ENCODE data around the gene PTPRN2. TPM values are rescaled to one million over a fixed set of nuclear protein-coding genes. Genes with fewer than 3 reads are reported as not detected.
"Not testable (repeated sequence)": the region's sequence is repeated elsewhere in the genome, so short reads cannot be mapped to it uniquely, and the experiment has no call there.

Gene PTPRN2
- total and polyA plus RNA-seq, 2 experiments from 2014 or later, result 0.28 TPM; not detected in 1

DNA sequence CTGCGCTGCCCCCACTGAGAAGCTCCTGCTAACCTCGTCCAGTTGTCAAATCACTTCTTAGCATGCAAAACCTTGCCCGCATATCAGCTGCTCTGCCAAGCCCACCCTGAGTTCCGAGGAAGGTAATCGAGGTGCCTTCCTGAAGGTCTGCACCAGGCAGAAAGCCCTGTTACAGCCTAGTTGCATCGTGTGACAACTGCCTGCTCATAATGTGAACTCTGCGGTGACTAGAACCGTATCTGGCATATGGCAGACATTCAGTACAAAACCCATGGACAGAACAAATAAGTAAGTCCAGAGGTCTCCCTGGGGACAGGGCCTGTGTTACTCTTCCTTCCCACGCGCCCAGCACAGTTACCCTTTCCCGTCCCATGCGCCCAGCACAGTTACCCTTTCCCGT is 856.5 kb downstream of the PTPRN2 start:
- no peaks in the 10 kb centered on the region for H3K9me3 ChIP-seq (ENCODE audit: low read depth)
- no peaks in the 10 kb centered on the region for H3K27me3 ChIP-seq
- no peak overlapping the region for H3K4me3 ChIP-seq
- H3K36me3 ChIP-seq, result no peaks in the 10 kb centered on the region
- no peak overlapping the region for H3K27ac ChIP-seq
- TF ChIP-seq, protein P1, sequence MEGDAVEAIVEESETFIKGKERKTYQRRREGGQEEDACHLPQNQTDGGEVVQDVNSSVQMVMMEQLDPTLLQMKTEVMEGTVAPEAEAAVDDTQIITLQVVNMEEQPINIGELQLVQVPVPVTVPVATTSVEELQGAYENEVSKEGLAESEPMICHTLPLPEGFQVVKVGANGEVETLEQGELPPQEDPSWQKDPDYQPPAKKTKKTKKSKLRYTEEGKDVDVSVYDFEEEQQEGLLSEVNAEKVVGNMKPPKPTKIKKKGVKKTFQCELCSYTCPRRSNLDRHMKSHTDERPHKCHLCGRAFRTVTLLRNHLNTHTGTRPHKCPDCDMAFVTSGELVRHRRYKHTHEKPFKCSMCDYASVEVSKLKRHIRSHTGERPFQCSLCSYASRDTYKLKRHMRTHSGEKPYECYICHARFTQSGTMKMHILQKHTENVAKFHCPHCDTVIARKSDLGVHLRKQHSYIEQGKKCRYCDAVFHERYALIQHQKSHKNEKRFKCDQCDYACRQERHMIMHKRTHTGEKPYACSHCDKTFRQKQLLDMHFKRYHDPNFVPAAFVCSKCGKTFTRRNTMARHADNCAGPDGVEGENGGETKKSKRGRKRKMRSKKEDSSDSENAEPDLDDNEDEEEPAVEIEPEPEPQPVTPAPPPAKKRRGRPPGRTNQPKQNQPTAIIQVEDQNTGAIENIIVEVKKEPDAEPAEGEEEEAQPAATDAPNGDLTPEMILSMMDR (IDR thresholded peaks at IDR 0.05; ENCODE audit: low read depth, low read length), result no peak
- no peaks in the 10 kb centered on the region for H3K4me1 ChIP-seq (ENCODE audit: low read depth)
- no peak for DNase-seq (ENCODE audit: low read depth in 1 of 2, low spot score in 1 of 2)

DNA sequence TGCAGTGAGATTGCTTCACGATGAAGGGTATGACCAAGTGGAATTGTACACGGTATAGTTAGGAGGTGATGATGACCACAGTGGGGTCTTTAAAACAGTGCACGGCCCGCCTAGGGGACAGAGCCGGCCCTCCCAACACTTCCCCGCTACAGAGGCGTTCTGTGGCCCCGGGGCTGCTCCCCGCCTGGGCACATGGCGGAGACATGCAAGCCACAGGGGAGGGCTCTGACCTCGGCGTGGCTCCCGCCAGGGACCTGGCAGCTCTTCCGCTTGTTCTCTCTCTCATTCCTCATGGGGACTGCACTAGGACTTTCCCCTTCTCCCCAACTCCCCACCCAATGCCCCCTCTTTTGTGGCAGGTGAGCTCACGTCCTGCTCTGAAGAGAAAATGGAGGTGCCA is 857.0 kb downstream of the PTPRN2 start:
- Histone ChIP-seq H3K27ac (no peak overlapping the region), H3K9me3 (ENCODE audit: low read depth) (no peaks in the 10 kb centered on the region), H3K4me3 (no peak overlapping the region), H3K36me3 (no peaks in the 10 kb centered on the region), H3K4me1 (ENCODE audit: low read depth) (no peaks in the 10 kb centered on the region), H3K27me3 (no peaks in the 10 kb centered on the region)
- TF ChIP-seq, protein P1 (IDR thresholded peaks at IDR 0.05; ENCODE audit: low read depth, low read length), result no peak
- DNase-seq (ENCODE audit: low read depth in 1 of 2, low spot score in 1 of 2), result no peak

DNA sequence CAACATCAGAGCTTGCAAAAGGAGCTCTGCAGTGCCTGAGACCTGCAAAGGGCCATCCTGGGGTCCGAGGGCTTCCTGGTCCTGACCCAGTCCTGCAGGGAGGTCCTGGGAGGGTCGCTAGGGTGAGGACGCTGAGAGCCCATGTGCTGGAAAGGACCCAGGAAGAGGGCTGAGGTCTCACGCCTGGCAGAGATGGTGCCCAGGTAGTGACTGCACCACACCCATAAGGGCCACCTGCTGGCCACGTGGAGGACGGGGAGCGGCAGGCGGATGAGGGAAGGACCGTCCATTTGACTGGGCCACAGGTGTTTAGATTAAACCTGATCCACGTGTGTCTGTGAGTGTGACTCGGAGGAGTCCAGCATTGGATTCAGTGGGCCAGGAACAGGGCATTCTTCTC is 858.1 kb downstream of the PTPRN2 start:
- H3K9me3 ChIP-seq (ENCODE audit: low read depth), result no peaks in the 10 kb centered on the region
- no peaks in the 10 kb centered on the region for H3K36me3 ChIP-seq
- TF ChIP-seq, protein P1 (IDR thresholded peaks at IDR 0.05; ENCODE audit: low read depth, low read length), result no peak
- no peak for DNase-seq (ENCODE audit: low read depth in 1 of 2, low spot score in 1 of 2)
- H3K27ac ChIP-seq, result no peak overlapping the region
- H3K4me1 ChIP-seq (ENCODE audit: low read depth), result no peaks in the 10 kb centered on the region
- no peak overlapping the region for H3K4me3 ChIP-seq
- no peaks in the 10 kb centered on the region for H3K27me3 ChIP-seq

DNA sequence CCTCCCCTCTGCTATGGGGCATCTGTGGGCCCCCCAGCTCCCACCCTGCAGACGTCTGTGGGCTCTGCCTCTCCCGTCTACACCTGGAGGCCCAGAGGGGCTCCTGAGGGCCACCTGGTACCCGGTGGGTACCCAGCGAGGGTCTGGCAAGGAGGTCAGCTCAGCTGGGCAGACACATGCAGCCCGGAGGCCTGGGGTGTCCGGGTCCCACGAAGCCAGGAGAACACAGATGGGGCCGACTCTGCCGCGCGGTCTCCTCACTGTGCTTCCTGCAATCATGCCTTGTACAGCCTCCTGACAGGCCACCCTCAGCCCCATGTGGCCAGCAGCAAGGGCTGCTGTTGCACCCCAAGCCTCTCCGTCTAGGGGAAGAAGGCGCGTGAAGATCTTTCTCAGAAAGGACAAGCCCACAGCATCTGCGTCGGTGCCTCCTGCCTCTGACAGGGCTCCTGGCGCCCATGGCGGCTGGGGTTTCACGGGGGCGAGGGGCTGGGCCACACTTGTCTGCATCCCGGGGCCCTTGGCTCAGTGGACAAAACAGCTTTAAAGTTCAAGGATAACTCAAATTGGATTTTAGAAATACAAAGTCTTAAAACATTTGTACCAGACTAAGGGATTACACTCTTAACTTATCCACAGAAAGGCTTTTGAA is 859.5 kb downstream of the PTPRN2 start:
- Histone ChIP-seq H3K36me3 (no peaks in the 10 kb centered on the region), H3K27me3 (no peaks in the 10 kb centered on the region), H3K27ac (no peak overlapping the region), H3K4me3 (no peak overlapping the region), H3K9me3 (ENCODE audit: low read depth) (no peaks in the 10 kb centered on the region), H3K4me1 (ENCODE audit: low read depth) (no peaks in the 10 kb centered on the region)
- TF ChIP-seq, protein P1 (IDR thresholded peaks at IDR 0.05; ENCODE audit: low read depth, low read length), result no peak
- DNase-seq (ENCODE audit: low read depth in 1 of 2, low spot score in 1 of 2), result no peak

DNA sequence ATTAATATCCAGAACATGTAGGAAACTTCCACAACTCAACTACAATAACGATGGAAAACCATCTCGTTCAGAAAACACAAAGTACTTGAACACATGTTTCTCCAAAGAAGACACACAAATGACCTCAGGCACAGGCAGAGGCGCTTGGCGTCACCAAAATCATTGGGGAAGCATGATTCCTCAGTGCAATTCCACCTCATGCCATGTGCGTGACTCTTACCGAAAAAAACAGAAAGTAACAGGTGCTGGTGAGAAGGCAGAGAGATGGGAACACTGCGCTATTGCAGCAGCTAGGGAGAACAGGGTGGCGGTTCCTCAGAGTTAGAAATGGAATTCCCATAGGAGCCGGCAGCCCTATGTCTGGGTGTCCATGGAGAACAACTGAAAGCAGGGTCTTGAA is 860.9 kb downstream of the PTPRN2 start:
- H3K9me3 ChIP-seq (ENCODE audit: low read depth), result no peaks in the 10 kb centered on the region
- H3K27me3 ChIP-seq, result no peaks in the 10 kb centered on the region
- H3K27ac ChIP-seq, result no peak overlapping the region
- no peak overlapping the region for H3K4me3 ChIP-seq
- no peaks in the 10 kb centered on the region for H3K36me3 ChIP-seq
- TF ChIP-seq, protein P1 (IDR thresholded peaks at IDR 0.05; ENCODE audit: low read depth, low read length), result no peak
- no peaks in the 10 kb centered on the region for H3K4me1 ChIP-seq (ENCODE audit: low read depth)
- no peak for DNase-seq (ENCODE audit: low read depth in 1 of 2, low spot score in 1 of 2)

DNA sequence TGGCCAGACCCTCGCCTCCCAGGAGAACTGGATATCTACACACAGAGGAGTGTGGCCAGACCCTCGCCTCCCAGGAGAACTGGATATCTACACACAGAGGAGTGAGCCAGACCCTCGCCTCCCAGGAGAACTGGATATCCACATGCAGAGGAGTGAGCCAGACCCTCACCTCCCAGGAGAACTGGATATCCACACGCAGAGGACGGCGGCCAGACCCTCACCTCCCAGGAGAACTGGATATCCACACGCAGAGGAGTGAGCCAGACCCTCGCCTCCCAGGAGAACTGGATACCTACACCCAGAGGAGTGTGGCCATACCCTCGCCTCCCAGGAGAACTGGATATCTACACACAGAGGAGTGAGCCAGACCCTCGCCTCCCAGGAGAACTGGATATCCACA is 862.3 kb downstream of the PTPRN2 start:
- not testable (repeated sequence) for H3K36me3 ChIP-seq; DNase-seq (ENCODE audit: low read depth in 1 of 2, low spot score in 1 of 2); H3K27ac ChIP-seq; H3K9me3 ChIP-seq (ENCODE audit: low read depth); H3K4me3 ChIP-seq; H3K27me3 ChIP-seq; H3K4me1 ChIP-seq (ENCODE audit: low read depth)

Data from cardiac muscle cell (in vitro differentiated cells and primary cell).